ENCODE measurements around the gene RAB7B.

DNA sequence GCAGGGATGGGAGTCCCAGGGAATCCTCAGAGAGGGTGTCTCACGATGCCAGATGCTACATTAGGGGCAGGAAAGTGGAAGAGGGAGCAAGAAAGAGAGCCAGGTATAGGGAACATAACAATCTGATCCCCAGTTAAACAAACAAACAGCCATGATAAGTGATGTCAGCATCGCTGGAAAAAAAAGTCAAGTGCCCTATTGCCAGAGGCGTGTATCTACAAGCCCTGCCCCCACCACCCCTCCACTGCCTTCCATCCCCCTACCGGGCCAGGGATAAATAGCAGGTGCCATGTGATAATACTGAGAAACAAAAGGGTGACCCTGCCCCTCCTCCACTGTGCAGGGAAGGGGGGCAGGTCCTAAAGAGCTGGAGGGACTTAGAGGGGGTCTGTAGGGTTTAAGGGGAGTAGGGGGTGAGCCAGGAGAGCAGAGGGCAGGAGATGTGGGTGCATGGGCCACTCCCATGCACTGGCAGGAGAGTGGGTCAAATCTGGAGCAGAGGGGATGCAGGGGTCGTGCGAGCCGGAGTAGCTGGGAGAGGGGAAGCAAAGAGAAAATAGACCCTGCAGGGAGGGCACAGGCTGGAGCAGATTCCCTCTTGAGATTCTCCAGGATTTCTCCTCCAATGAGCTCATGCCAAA, 63.4 kb downstream of the RAB7B start:
- TF ChIP-seq POLR2AphosphoS5 (IDR thresholded peaks at IDR 0.05): no peak
- TF ChIP-seq EP300 (IDR thresholded peaks at IDR 0.05; ENCODE audit: low read depth): no peak
- no peak for TF ChIP-seq POLR2A (IDR thresholded peaks at IDR 0.05)
- TF ChIP-seq CTCF (IDR thresholded peaks at IDR 0.05): no peak
